Stimulated activated naive CD4-positive, alpha-beta T cell (primary cell): Measurements from ENCODE around the gene TMOD2.

Experiments
- DNase-seq, 6 experiments: peaks; one replicate each; lab custom pipeline; 2025; lab: John Stamatoyannopoulos, UW

Gene TMOD2

GRCh38 chr15:51818150-51818549 is 66.8 kb downstream of the TMOD2 start:
- DNase-seq: no peak

GRCh38 chr15:51825698-51826097 is 74.3 kb downstream of the TMOD2 start:
- no peak for DNase-seq

- DNase-seq: no peak
Observed at GRCh38 chr15:51828621-51829375, 77.4 kb downstream of the TMOD2 start.

GRCh38 chr15:51829376-51830275 is 78.2 kb downstream of the TMOD2 start, which contains the start of gene TMOD3:
TSS of gene TMOD3 (plus strand) at chr15:51829653. CDS start at chr15:51862885, 33,232 bp downstream.
- DNase-seq: peak; percentile 71 to 88 (median 85)

- peak in 1 of 6 experiments; percentile 25 for DNase-seq
Observed at GRCh38 chr15:51830276-51830806, 78.9 kb downstream of the TMOD2 start.

- DNase-seq: no peak
Observed at GRCh38 chr15:51833772-51834171, 82.4 kb downstream of the TMOD2 start.

GRCh38 chr15:51837792-51838251 is 86.4 kb downstream of the TMOD2 start:
- peak in 2 of 6 experiments; percentile 7 to 9 for DNase-seq

- DNase-seq: no peak
Observed at GRCh38 chr15:51838270-51838669, 86.9 kb downstream of the TMOD2 start.

- no peak for DNase-seq
Observed at GRCh38 chr15:51840692-51841091, 89.3 kb downstream of the TMOD2 start.

GRCh38 chr15:51841406-51842040 is 90.1 kb downstream of the TMOD2 start:
- no peak for DNase-seq

GRCh38 chr15:51842265-51842664 is 90.9 kb downstream of the TMOD2 start:
- no peak for DNase-seq

- no peak for DNase-seq
Observed at GRCh38 chr15:51842852-51843737, 91.7 kb downstream of the TMOD2 start.

- no peak for DNase-seq
Observed at GRCh38 chr15:51844747-51845426, 93.5 kb downstream of the TMOD2 start.

GRCh38 chr15:51846066-51846462 is 94.7 kb downstream of the TMOD2 start:
- no peak for DNase-seq

- peak in 1 of 6 experiments; percentile 3 for DNase-seq
Observed at GRCh38 chr15:51846463-51847230, 95.2 kb downstream of the TMOD2 start.

- DNase-seq: no peak
Observed at GRCh38 chr15:51848811-51849210, 97.4 kb downstream of the TMOD2 start.

- DNase-seq: no peak
Observed at GRCh38 chr15:51849860-51850259, 98.5 kb downstream of the TMOD2 start.

GRCh38 chr15:51853998-51854397 is 102.6 kb downstream of the TMOD2 start:
- DNase-seq: no peak

- DNase-seq: no peak
Observed at GRCh38 chr15:51855612-51856011, 104.2 kb downstream of the TMOD2 start.
